ENCODE results near the gene MAOA.
"Not testable (repeated sequence)": the region's sequence is repeated elsewhere in the genome, so short reads cannot be mapped to it uniquely, and the experiment has no call there.

MAOA gene

GRCh38 chrX:43663173-43663572, 7.1 kb downstream of the MAOA start:
- no peak for DNase-seq (ENCODE audit: low read depth)

DNA sequence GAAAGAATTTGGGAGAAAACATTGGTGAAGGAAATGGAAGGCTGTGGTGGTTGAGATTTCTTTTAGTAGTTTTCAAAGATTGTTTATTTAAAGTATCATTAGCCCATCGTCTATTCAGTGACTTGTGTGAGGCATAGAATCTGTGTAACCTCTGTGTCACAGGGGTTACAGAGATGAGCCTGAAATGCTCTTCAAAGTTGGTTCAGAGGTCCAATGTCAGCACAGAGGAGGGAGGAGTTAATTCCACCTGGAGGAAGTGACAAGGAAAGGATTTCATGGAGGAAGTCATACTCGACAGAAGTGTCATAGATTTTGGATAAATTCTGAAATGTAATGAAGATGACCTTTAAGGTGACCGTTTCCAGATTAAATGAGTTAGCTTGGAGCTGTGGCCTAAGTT, 8.2 kb downstream of the MAOA start:
- no peak for DNase-seq (ENCODE audit: low read depth)

- no peak for DNase-seq (ENCODE audit: low read depth)
Measured at GRCh38 chrX:43664708-43665107, 8.6 kb downstream of the MAOA start.

- no peak for DNase-seq (ENCODE audit: low read depth)
Measured at GRCh38 chrX:43666311-43666912, 10.3 kb downstream of the MAOA start.

GRCh38 chrX:43675965-43676628, 20.0 kb downstream of the MAOA start:
- DNase-seq (ENCODE audit: low read depth), result not testable (repeated sequence)

DNA sequence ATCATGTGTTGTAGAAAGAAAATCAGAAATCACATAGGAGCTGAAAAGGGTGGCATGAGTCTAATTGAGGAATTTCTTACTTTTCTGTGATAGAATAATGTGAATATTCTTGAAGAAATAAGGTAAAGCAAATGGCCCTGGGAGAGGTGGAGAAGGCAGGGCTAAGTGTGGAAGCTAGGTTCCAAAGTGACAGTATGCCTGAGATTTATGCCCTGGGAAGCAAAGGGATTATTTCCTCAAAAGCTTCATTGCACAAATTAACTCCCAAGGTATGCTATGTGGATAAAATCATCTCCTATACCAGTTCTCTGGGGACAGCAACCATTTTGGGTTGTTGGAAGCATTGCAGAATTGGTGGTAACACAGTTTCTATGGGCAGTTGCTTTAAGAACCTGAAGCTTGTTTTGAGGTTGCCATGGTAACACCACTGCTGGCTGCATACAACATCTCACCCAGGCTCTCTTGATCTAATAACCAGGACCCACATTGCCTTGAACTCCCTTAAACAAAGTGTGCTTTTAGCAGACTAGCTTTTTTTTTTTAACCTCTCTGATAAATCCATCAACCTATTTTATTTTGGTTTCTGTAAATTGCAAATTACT, 21.0 kb downstream of the MAOA start:
- no peak for DNase-seq (ENCODE audit: low read depth)

- no peak for DNase-seq (ENCODE audit: low read depth)
Measured at GRCh38 chrX:43677993-43678392, 21.9 kb downstream of the MAOA start.

DNA sequence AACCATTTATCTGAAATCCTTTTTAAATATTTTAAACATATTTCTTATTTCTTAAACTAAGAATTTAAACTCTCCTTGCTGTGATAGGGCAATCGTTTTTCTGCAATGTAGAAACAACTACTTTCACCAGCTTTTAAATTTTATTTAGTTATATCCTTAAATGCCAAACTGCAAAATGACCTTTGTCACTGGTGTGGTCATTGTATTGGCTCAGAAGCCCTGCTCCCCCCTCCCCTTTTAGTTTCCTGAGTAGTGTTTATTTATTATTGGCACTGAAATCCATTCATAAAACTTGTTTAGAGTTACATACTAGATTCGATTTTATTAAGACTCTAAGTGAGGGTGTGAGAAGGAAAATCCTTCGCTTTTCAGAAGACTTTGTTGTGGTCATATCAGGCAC, 23.0 kb downstream of the MAOA start:
- DNase-seq (ENCODE audit: low read depth), result no peak

- no peak for DNase-seq (ENCODE audit: low read depth)
Measured at GRCh38 chrX:43679778-43680177, 23.7 kb downstream of the MAOA start.

DNA sequence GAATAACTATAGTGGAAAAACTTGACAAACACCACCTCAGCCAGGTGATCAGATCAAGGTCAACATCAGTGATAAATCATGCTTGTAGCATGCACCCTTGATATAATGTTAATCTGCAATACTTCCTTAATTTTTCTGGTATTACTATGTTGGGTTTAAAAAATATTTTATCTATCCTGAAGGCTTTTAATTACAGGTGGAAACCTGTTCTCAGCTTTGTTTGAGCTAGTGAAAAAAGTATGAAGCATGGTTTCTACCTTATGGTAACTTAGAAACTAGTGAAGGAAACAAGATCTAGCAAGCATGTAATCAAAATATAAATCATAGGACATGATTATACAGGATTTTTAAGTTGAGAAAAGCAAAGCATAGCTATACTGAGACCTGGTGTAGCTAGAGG, 26.6 kb downstream of the MAOA start:
- DNase-seq (ENCODE audit: low read depth), result no peak

GRCh38 chrX:43685221-43685620, 29.1 kb downstream of the MAOA start:
- DNase-seq (ENCODE audit: low read depth), result no peak

- DNase-seq (ENCODE audit: low read depth), result no peak
Measured at GRCh38 chrX:43688586-43688985, 32.5 kb downstream of the MAOA start.

DNA sequence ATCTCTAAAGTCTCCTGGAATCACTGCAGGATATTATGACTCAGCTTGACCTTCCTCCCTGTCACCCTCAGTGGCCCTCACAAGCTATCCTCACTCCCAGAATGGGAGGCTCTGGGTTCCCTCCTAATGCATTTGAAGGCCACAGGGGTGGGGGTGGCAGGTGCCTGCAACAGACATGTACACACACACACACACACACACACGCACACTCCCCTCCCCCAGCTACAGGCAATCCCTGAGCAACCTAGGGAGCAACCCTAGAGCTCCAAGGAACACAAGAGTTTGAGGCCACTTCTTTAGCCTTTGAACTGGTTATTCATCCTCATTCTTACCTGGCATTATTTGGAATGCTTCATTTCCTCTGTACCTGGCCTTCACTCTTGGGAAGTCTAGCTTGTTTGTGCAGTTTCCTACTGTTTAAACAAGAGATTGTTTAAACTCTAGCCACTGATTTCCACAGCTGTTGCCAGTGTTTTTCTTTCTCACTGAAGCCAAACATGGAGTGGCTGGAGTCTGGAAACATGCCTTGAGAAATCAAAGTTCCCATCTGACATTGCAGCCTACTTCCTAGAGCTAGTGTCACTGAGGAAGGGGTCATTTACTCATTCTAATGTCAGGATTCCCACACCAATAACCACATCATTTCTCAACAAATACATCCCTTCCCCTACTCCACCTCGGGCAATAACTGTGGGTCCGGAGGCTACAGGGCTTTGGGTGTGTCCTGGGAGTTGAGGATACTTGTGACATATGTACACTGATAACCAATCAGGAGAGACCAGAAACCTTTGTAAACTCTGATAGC, 37.7 kb downstream of the MAOA start:
- no peak for DNase-seq (ENCODE audit: low read depth)

DNA sequence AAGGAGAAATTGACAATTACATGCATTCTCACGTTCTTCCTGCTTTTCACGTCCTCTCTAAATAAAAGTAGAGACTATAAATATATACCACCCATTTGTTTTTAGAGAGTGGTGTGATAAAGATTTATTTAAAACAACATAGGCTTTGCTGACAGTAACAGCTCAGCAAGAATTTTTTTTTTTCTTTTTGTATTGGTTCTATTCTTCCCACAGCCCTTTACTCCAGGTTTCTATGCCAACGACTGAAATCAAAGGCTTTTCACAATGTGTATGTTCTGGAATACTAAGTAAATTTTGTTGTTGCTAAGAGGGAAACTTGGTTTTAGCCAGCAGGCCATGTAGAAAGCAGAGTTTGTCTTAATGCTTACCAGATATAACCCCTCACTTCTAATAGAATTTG, 43.4 kb downstream of the MAOA start:
- DNase-seq (ENCODE audit: low read depth), result no peak

DNA sequence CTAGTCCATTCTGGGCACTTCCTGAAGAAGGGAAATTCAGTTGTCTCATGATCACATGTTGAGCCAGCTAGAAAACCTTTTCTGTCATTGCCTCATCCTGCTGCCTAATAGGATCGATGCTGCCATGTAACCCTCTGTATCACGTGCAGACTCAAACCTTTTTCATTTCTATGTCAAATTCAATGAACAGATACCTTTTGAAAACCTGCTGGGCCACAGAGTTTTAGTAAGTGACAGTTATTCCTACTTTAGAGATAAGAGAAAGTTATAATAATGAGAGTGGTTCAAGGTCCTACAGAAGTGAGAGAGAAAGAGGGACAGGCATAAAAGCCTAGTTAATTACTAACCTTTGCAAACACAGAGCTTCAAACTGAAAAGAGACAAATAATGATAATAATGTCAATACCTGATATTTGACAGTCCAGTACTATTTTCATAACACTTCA, 46.0 kb downstream of the MAOA start:
- DNase-seq (ENCODE audit: low read depth), result no peak

DNA sequence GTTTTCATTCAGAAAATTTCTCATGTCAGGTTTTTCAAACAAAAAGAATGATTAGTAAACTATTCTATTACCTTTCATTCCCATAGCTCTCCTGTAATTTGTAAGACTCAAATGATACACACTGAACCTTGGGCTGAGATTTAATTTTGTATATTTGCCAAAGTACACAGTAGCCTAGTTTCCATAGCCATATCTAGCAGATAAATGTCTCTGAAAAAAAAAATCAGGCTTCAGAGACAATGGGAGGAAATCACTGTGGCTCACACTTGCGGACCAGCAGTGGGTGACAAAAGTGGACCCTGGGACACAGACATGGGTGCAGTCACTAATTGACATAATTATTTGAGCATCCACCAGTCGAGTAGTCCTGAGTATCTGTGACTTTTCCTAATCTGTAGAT, 46.6 kb downstream of the MAOA start:
- no peak for DNase-seq (ENCODE audit: low read depth)

- no peak for DNase-seq (ENCODE audit: low read depth)
Measured at GRCh38 chrX:43703211-43703791, 47.2 kb downstream of the MAOA start.

DNA sequence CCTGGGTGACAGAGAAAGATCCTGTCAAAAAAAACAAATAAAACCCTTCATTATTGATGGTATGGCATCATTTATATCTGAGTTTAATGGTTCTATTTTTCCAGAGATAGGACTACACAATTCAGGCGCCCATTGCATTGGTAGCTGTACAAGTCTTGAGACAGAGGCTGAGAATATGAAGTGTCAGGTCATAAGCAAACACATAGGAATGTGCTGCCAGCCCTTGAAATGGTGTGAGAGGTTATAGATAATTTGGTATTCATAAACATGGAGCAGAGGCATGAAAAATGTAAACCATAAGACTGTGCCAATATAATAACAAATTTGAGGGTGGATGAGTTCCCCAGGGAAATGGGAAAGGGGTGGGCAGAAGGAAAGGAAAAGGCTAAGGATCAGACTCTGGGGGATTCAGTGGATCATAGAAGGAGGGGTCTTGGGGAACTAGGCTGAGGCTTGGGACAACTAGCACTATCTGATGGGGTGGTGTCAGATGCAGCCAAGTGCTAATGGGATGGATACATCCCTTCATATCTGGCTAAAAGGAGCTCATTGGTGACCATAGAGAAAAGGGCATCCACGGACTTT, 50.8 kb downstream of the MAOA start:
- no peak for DNase-seq (ENCODE audit: low read depth)

DNA sequence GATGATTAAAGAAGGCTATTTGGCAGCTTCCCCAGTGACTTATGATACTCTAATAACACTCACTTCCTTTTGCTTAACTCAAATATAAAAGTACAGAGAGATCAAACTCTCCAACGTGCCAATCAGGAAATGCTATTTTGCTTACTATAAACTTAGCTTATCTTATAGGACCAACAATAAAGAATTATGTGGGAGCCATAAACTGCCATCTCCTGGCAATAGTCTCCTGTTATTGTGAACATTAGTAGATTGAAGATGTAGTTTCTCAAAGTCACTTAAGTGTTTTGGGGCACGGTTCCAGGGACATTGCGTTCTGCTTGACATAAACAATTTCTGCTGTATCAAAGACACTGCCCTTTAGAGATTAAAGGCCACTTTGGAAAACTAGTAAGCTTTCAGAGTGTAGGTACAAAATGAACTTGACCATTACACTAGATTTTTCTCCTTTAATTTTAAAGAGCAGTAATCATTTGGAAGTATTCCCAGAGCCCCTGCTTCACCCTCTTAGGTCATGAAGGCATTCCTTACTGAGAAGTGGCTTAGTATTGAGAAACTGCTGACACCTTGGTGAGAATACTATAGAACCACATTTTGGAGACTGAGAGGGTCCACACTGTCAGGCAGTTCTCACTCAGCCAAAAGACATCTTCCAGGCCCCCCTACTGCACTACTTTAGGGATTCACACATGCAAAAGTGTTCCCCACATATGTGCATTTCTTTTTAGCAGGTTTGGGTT, 51.9 kb downstream of the MAOA start:
- no peak for DNase-seq (ENCODE audit: low read depth)

GRCh38 chrX:43716144-43716543, 60.0 kb downstream of the MAOA start:
- DNase-seq (ENCODE audit: low read depth), result no peak

GRCh38 chrX:43716696-43717095, 60.6 kb downstream of the MAOA start:
- no peak for DNase-seq (ENCODE audit: low read depth)

Measured in activated T-helper 1 cell treated with Interleukin-2 at 50 U/mL for 16 hours (primary cell).